ENCODE data around the gene PLCB4.

The PLCB4 gene

GRCh38 chr20:9117548-9117947 lies 48.7 kb downstream of the PLCB4 start:
- POLR2A ChIA-PET: no interaction called here
- no peak overlapping the region for H3K4me3 ChIP-seq (ENCODE audit: low read depth, low read length)
- no peaks in the 10 kb centered on the region for H3K9me3 ChIP-seq (ENCODE audit: control insufficient read depth, insufficient read depth, low read depth, low read length)
- no peaks in the 10 kb centered on the region for H3K36me3 ChIP-seq (ENCODE audit: control insufficient read depth in 2 of 2, insufficient read depth in 1 of 2, low read length in 2 of 2)
- TF ChIP-seq ZNF174 (tag by site-specific recombination; IDR thresholded peaks at IDR 0.05) (no peak), ZNF16 (tag by site-specific recombination; IDR thresholded peaks at IDR 0.05; ENCODE audit: low read depth) (no peak), ZNF623 (tag by site-specific recombination; IDR thresholded peaks at IDR 0.05) (peak; percentile 50)
- H3K4me1 ChIP-seq (ENCODE audit: control insufficient read depth, insufficient read depth, low read length): peaks cover 7% of the 10 kb centered on the region; the same call in 1 of the 2 replicates
- no peak overlapping the region for H3K27ac ChIP-seq (ENCODE audit: extremely low read depth, low read depth, low read length)
- CTCF ChIA-PET: no interaction called here

- ChIA-PET CTCF (interaction anchor here (0.6 kb wide), 1 partner anchor 96 kb away, joined by 4 read pairs; no protein-coding TSS in a partner anchor), POLR2A (no interaction called here)
- Histone ChIP-seq H3K36me3 (ENCODE audit: control insufficient read depth in 2 of 2, insufficient read depth in 1 of 2, low read length in 2 of 2) (no peaks in the 10 kb centered on the region), H3K4me1 (ENCODE audit: control insufficient read depth, insufficient read depth, low read length) (peaks cover 7% of the 10 kb centered on the region; the same call in 1 of the 2 replicates), H3K9me3 (ENCODE audit: control insufficient read depth, insufficient read depth, low read depth, low read length) (no peaks in the 10 kb centered on the region), H3K27ac (ENCODE audit: extremely low read depth, low read depth, low read length) (no peak overlapping the region), H3K4me3 (ENCODE audit: low read depth, low read length) (no peak overlapping the region)
- TF ChIP-seq ZNF280D (tag by site-specific recombination; IDR thresholded peaks at IDR 0.05): no peak
- TF ChIP-seq ZNF48 (tag by site-specific recombination; IDR thresholded peaks at IDR 0.05): no peak
- no peak for TF ChIP-seq ZNF571 (tag by site-specific recombination; IDR thresholded peaks at IDR 0.05)
- no peak for TF ChIP-seq ZNF2 (tag by site-specific recombination; IDR thresholded peaks at IDR 0.05)
- TF ChIP-seq ZNF16 (tag by site-specific recombination; IDR thresholded peaks at IDR 0.05; ENCODE audit: low read depth): no peak
- TF ChIP-seq OVOL3 (tag by site-specific recombination; IDR thresholded peaks at IDR 0.05): no peak
- no peak for TF ChIP-seq ZNF549 (tag by site-specific recombination; IDR thresholded peaks at IDR 0.05)
- TF ChIP-seq ZNF19 (tag by site-specific recombination; IDR thresholded peaks at IDR 0.05; ENCODE audit: low read depth): no peak
- TF ChIP-seq ZNF223 (tag by site-specific recombination; IDR thresholded peaks at IDR 0.05): no peak
- TF ChIP-seq ZNF843 (tag by site-specific recombination; IDR thresholded peaks at IDR 0.05): no peak
- TF ChIP-seq ZNF350 (tag by site-specific recombination; IDR thresholded peaks at IDR 0.05): no peak
- no peak for TF ChIP-seq ZSCAN23 (tag by site-specific recombination; IDR thresholded peaks at IDR 0.05)
- no peak for TF ChIP-seq ZBTB26 (tag by site-specific recombination; optimal IDR thresholded peaks at IDR 0.05)
- TF ChIP-seq ZNF280C (tag by site-specific recombination; IDR thresholded peaks at IDR 0.05): no peak
- no peak for TF ChIP-seq ZNF660 (tag by site-specific recombination; IDR thresholded peaks at IDR 0.05)
- TF ChIP-seq ZNF302 (tag by site-specific recombination; IDR thresholded peaks at IDR 0.05; ENCODE audit: low read depth): no peak
Observed at GRCh38 chr20:9119776-9120175, 50.9 kb downstream of the PLCB4 start.

Measured in HEK293 (cell line).